Endothelial cell (in vitro differentiated cells): ENCODE measurements around the gene CGRRF1. TPM values are rescaled to one million over a fixed set of nuclear protein-coding genes. Genes with fewer than 3 reads are reported as not detected.

Experiments
- DNase-seq: peaks from one replicate; pipeline ENCODE4 v3.0.0; 2021; ENCODE audit warnings: low spot score
- H3K27ac Mint-ChIP-seq: one replicate; pipeline ENCODE4 v1.8.0; 2021; ENCODE audit warnings: mixed read lengths, inconsistent platforms; ENCODE audit not compliant: unreplicated experiment
- H3K27me3 Mint-ChIP-seq: one replicate; pipeline ENCODE4 v1.8.0; 2021; ENCODE audit warnings: mild to moderate bottlenecking, moderate library complexity, mixed read lengths, inconsistent platforms; ENCODE audit not compliant: unreplicated experiment
- H3K36me3 Mint-ChIP-seq: one replicate; pipeline ENCODE4 v1.8.0; 2021; ENCODE audit warnings: mild to moderate bottlenecking, low read depth, mixed read lengths, inconsistent platforms; ENCODE audit not compliant: unreplicated experiment
- H3K4me1 Mint-ChIP-seq: one replicate; pipeline ENCODE4 v1.8.0; 2021; ENCODE audit warnings: mild to moderate bottlenecking, mixed read lengths, inconsistent platforms; ENCODE audit not compliant: unreplicated experiment
- H3K4me3 Mint-ChIP-seq: one replicate; pipeline ENCODE4 v1.8.0; 2021; ENCODE audit warnings: mild to moderate bottlenecking, mixed read lengths, inconsistent platforms; ENCODE audit not compliant: unreplicated experiment
- H3K9me3 Mint-ChIP-seq: one replicate; pipeline ENCODE4 v1.8.0; 2021; ENCODE audit warnings: mixed read lengths, inconsistent platforms; ENCODE audit not compliant: unreplicated experiment
- total RNA-seq: library from RNA; stranded (reverse); fragmentation: NEBNext Ultra II Directional; extraction: Animal tissue kit (Norgen Biotek cat#: 25700); gene quantifications from one replicate; pipeline ENCODE4 v1.2.1, GENCODE V29; 2021; ENCODE audit not compliant: unreplicated experiment
- TF ChIP-seq, protein P1 (sequence below): fragments of 200-600 bp; sonication (generic); IDR thresholded peaks from one replicate; pipeline ENCODE4 v1.5.0; 2021; ENCODE audit warnings: antibody characterized with exemption; ENCODE audit not compliant: unreplicated experiment

The CGRRF1 gene
- total RNA-seq, 1 donor from 2014 or later = 31.1 TPM

DNA sequence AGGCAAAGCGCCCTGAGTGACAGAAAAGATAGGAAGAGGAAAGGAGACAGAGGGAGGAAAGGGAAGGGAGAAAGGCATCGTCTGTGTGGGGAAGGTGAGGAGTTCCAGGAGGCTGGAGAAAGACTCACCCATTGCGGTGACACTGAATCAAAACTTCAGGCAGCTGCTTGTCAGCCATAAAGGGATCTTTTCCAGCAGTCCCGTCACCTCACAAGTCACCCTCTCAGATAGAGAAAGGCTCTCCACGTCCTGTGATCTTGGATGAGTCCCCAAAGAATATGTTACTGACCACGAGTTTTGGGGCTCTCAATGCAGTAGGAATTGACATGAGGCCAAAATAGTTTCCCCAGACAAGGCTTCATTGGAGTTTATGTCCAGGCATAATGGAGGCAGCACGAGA is 11.1 kb upstream of the CGRRF1 start:
- Mint-ChIP-seq H3K4me3 (no peak overlapping the region), H3K4me1 (peaks cover 31% of the 10 kb centered on the region), H3K9me3 (no peaks in the 10 kb centered on the region), H3K27ac (peak overlapping the region; percentile 65), H3K27me3 (no peaks in the 10 kb centered on the region), H3K36me3 (no peaks in the 10 kb centered on the region)
- TF ChIP-seq, protein P1, sequence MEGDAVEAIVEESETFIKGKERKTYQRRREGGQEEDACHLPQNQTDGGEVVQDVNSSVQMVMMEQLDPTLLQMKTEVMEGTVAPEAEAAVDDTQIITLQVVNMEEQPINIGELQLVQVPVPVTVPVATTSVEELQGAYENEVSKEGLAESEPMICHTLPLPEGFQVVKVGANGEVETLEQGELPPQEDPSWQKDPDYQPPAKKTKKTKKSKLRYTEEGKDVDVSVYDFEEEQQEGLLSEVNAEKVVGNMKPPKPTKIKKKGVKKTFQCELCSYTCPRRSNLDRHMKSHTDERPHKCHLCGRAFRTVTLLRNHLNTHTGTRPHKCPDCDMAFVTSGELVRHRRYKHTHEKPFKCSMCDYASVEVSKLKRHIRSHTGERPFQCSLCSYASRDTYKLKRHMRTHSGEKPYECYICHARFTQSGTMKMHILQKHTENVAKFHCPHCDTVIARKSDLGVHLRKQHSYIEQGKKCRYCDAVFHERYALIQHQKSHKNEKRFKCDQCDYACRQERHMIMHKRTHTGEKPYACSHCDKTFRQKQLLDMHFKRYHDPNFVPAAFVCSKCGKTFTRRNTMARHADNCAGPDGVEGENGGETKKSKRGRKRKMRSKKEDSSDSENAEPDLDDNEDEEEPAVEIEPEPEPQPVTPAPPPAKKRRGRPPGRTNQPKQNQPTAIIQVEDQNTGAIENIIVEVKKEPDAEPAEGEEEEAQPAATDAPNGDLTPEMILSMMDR = no peak
- DNase-seq = no peak

DNA sequence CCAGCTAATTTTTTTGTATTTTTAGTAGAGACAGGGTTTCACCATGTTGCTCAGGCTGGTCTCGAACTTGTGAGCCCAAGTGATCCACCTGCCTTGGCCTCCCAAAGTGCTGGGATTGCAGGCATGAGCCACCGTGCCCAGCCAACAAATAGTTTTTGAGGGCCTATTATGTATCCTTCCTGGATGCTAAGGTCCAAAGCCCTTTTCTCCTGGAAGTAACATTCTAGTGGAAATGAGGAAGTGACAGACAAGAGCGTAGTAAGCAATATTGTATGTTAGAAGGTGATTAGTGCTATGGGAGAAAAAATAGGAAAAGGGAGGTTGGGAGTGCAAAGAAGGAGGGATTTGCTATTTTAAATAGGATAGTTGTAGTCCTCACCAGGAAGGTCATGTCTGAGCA is 9.0 kb upstream of the CGRRF1 start:
- peaks cover 2% of the 10 kb centered on the region for H3K27me3 Mint-ChIP-seq
- no peak for DNase-seq
- TF ChIP-seq, protein P1 = no peak
- H3K4me3 Mint-ChIP-seq = no peak overlapping the region
- no peak overlapping the region for H3K27ac Mint-ChIP-seq
- H3K9me3 Mint-ChIP-seq = no peaks in the 10 kb centered on the region
- peaks cover 31% of the 10 kb centered on the region for H3K4me1 Mint-ChIP-seq
- no peaks in the 10 kb centered on the region for H3K36me3 Mint-ChIP-seq

DNA sequence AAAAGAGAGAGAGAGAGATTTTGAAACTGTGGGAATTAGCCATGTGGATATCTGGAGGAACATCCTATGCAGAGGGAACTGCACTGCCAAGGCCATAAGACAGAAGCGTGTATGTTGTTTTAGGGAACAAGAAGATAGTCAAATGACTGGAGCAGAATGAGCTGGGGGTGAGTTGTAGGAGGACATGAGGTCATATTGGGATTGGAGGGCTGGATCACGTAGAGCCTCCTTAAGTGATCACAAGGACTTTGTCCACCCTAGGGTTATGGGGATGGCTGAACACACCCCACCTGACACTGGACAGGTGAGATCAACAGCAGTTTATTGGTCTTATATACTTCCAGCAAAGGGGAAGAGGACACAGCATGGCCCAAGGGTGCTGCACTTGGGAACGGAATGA is 8.2 kb upstream of the CGRRF1 start:
- no peaks in the 10 kb centered on the region for H3K9me3 Mint-ChIP-seq
- peaks cover 2% of the 10 kb centered on the region for H3K27me3 Mint-ChIP-seq
- TF ChIP-seq, protein P1 = no peak
- no peak overlapping the region for H3K27ac Mint-ChIP-seq
- DNase-seq = no peak
- H3K4me3 Mint-ChIP-seq = no peak overlapping the region
- peaks cover 31% of the 10 kb centered on the region for H3K4me1 Mint-ChIP-seq
- no peaks in the 10 kb centered on the region for H3K36me3 Mint-ChIP-seq

DNA sequence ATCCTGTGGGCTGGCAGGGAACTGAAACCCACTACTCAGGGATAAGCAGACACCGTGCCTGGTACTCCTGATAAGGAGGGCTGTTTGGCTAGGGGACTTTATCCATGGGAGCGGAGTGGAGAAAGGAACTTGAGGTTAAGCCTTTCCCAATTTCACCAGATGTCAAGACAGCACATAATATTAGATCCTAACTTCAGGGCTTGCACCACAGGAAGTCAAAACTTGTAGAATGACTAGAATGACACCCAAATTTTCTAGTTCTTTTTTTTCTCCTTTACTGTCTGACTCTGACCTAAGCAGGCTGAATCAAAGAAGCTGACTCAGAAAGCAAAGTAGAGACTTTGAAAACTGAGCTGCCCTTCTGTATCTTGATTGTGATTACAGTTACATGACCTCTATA is 7.1 kb upstream of the CGRRF1 start:
- H3K27me3 Mint-ChIP-seq = peaks cover 2% of the 10 kb centered on the region
- H3K27ac Mint-ChIP-seq = peak overlapping the region; percentile 44
- DNase-seq = peak; percentile 9
- no peaks in the 10 kb centered on the region for H3K36me3 Mint-ChIP-seq
- no peak overlapping the region for H3K4me3 Mint-ChIP-seq
- no peaks in the 10 kb centered on the region for H3K9me3 Mint-ChIP-seq
- TF ChIP-seq, protein P1 = no peak
- peaks cover 31% of the 10 kb centered on the region for H3K4me1 Mint-ChIP-seq

DNA sequence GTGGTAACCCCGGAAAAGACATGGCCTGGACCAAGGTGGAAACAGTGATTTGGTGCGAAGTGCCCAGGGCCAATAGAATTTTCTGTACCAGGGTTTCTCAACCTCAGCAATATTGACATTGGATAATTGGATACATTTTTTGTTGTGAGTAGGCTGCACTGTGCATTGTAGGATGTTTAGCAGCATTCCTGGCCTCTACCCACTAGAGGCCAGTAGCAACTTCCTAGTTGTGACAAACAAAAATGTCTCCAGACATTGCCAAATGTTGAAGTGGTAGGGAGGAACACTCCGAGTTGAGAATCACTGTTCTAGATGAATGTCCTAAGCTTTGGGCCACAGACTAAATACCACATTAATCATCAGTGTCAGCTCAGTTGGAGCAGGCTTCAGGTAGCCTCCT is 6.2 kb upstream of the CGRRF1 start:
- H3K27ac Mint-ChIP-seq = no peak overlapping the region
- no peak for DNase-seq
- no peaks in the 10 kb centered on the region for H3K36me3 Mint-ChIP-seq
- no peaks in the 10 kb centered on the region for H3K9me3 Mint-ChIP-seq
- TF ChIP-seq, protein P1 = no peak
- H3K4me3 Mint-ChIP-seq = no peak overlapping the region
- peaks cover 2% of the 10 kb centered on the region for H3K27me3 Mint-ChIP-seq
- H3K4me1 Mint-ChIP-seq = peaks cover 25% of the 10 kb centered on the region
